Activated naive CD4-positive, alpha-beta T cell treated with anti-CD3 and anti-CD28 coated beads, Interleukin-2, amount 50 U/mL, for 24 hours (primary cell): ENCODE data around the gene CDH2.

Experiments
- H3K27ac Mint-ChIP-seq: one replicate; pipeline ENCODE4 v1.8.0; 2021; ENCODE audit warnings: mild to moderate bottlenecking, mixed read lengths
- H3K27me3 Mint-ChIP-seq: one replicate; pipeline ENCODE4 v1.8.0; 2021; ENCODE audit warnings: mixed read lengths
- H3K36me3 Mint-ChIP-seq: one replicate; pipeline ENCODE4 v1.8.0; 2021; ENCODE audit warnings: mixed read lengths
- H3K4me1 Mint-ChIP-seq: one replicate; pipeline ENCODE4 v1.8.0; 2021; ENCODE audit warnings: mixed read lengths
- H3K4me3 Mint-ChIP-seq: one replicate; pipeline ENCODE4 v1.8.0; 2021; ENCODE audit warnings: mild to moderate bottlenecking, mixed read lengths
- H3K9me3 Mint-ChIP-seq: one replicate; pipeline ENCODE4 v1.8.0; 2021; ENCODE audit warnings: mixed read lengths

CDH2 gene

GRCh38 chr18:28086670-28087552 lies 90.0 kb downstream of the CDH2 start:
- Mint-ChIP-seq H3K36me3 (no peaks in the 10 kb centered on the region), H3K4me1 (no peaks in the 10 kb centered on the region), H3K4me3 (no peak overlapping the region), H3K27me3 (no peaks in the 10 kb centered on the region), H3K27ac (no peak overlapping the region), H3K9me3 (peaks cover 15% of the 10 kb centered on the region)

DNA sequence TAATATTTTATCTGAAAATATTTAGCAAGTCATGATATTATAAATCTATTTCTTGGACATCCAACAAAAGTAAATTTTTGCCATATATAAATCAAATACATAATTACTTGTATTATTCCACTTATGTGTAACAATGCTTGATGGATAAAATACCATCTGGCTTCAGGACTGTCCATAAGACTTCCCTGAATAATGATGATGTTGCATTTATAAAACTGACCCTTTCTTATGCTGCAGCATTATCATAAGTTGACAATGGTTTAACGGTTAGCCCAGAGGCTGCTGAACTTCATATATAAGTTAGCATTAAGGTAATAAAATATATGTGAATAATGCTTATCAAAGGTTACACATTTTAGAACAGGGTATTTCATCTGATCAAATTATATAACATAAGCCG lies 95.4 kb downstream of the CDH2 start:
- H3K27ac Mint-ChIP-seq: no peak overlapping the region
- H3K4me1 Mint-ChIP-seq: no peaks in the 10 kb centered on the region
- H3K36me3 Mint-ChIP-seq: no peaks in the 10 kb centered on the region

DNA sequence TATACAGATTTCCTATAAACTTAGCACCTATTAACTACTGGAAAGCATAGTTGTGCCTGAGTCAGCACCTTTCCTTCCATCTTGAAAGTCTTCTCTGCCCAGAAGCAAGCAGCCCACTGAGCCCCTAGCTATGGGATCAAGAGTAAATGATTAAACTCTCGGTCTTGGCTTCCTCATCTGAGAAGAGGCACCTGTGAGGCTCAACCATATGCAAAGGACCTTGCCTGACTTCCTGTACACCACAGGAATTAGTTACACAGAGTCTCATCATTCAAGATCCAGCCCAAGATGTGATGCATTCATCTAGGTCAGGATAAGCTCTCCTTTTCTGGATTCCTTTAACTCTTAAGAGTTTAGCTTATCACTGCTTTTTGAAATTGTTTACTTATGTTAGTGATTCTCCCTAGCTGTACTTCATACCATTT lies 96.0 kb downstream of the CDH2 start:
- peaks cover 10% of the 10 kb centered on the region for H3K9me3 Mint-ChIP-seq

More for the DNA sequence above, 95.4 kb downstream of the CDH2 start:
- Mint-ChIP-seq H3K9me3 (peaks cover 10% of the 10 kb centered on the region), H3K27me3 (no peaks in the 10 kb centered on the region), H3K4me3 (no peak overlapping the region)

GRCh38 chr18:28079883-28080282 lies 97.0 kb downstream of the CDH2 start:
- H3K4me1 Mint-ChIP-seq: no peaks in the 10 kb centered on the region
- H3K27ac Mint-ChIP-seq: no peak overlapping the region
- H3K9me3 Mint-ChIP-seq: peaks cover 2% of the 10 kb centered on the region
- no peaks in the 10 kb centered on the region for H3K27me3 Mint-ChIP-seq
- no peaks in the 10 kb centered on the region for H3K36me3 Mint-ChIP-seq
- no peak overlapping the region for H3K4me3 Mint-ChIP-seq

More for the DNA sequence above, 96.0 kb downstream of the CDH2 start:
- Mint-ChIP-seq H3K4me3 (no peak overlapping the region), H3K27me3 (no peaks in the 10 kb centered on the region), H3K36me3 (no peaks in the 10 kb centered on the region), H3K4me1 (no peaks in the 10 kb centered on the region), H3K27ac (no peak overlapping the region)

DNA sequence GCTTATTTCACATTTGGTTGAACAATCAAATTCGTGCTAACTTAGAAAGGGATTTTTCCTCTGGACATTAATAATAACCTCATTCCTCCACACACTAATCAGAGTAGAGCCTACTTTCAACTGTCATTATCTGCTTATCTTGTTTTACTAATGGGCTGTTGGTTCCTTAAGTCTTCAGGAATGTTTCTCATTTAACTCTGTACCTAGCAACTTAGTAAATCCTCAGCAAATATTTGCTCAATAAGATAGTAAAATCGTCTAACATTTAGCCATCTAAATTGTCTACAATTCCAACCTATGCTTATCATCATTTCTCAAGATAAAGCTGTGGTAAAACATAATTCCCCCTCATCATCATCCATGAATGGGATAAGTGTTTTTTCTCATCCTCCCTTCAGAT lies 98.1 kb downstream of the CDH2 start:
- no peaks in the 10 kb centered on the region for H3K36me3 Mint-ChIP-seq
- H3K4me1 Mint-ChIP-seq: no peaks in the 10 kb centered on the region
- H3K27ac Mint-ChIP-seq: no peak overlapping the region
- no peaks in the 10 kb centered on the region for H3K27me3 Mint-ChIP-seq
- H3K9me3 Mint-ChIP-seq: no peaks in the 10 kb centered on the region
- no peak overlapping the region for H3K4me3 Mint-ChIP-seq

- H3K36me3 Mint-ChIP-seq: no peaks in the 10 kb centered on the region
- no peaks in the 10 kb centered on the region for H3K27me3 Mint-ChIP-seq
- H3K9me3 Mint-ChIP-seq: no peaks in the 10 kb centered on the region
- no peak overlapping the region for H3K27ac Mint-ChIP-seq
- H3K4me1 Mint-ChIP-seq: no peaks in the 10 kb centered on the region
- H3K4me3 Mint-ChIP-seq: no peak overlapping the region
Measured at GRCh38 chr18:28078298-28078697, 98.6 kb downstream of the CDH2 start.

GRCh38 chr18:28075501-28075900 lies 101.4 kb downstream of the CDH2 start:
- Mint-ChIP-seq H3K9me3 (no peaks in the 10 kb centered on the region), H3K27me3 (no peaks in the 10 kb centered on the region), H3K4me3 (no peak overlapping the region), H3K27ac (no peak overlapping the region), H3K4me1 (no peaks in the 10 kb centered on the region), H3K36me3 (no peaks in the 10 kb centered on the region)

DNA sequence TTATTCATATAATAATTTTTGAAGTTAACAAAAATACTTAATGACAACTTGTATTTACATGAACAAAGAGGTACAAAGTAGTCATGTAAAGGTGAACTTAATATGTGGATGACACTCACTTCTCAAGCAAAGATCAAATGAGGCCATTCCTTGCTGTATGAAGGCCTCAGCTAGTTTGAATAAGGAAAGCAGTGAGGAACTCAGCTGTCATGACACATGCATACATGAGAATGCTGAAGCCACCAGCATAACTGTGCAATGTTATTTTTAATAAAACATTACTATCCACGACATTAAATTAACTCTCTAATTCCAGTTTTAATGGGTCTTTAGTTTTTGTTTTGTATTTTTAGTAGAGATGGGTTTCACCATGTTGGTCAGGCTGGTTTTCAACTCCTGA lies 102.9 kb downstream of the CDH2 start:
- no peak overlapping the region for H3K4me3 Mint-ChIP-seq
- H3K4me1 Mint-ChIP-seq: no peaks in the 10 kb centered on the region
- no peaks in the 10 kb centered on the region for H3K9me3 Mint-ChIP-seq
- H3K27me3 Mint-ChIP-seq: no peaks in the 10 kb centered on the region
- no peaks in the 10 kb centered on the region for H3K36me3 Mint-ChIP-seq
- H3K27ac Mint-ChIP-seq: no peak overlapping the region

GRCh38 chr18:28073658-28074057 lies 103.3 kb downstream of the CDH2 start:
- H3K36me3 Mint-ChIP-seq: no peaks in the 10 kb centered on the region
- no peak overlapping the region for H3K4me3 Mint-ChIP-seq

DNA sequence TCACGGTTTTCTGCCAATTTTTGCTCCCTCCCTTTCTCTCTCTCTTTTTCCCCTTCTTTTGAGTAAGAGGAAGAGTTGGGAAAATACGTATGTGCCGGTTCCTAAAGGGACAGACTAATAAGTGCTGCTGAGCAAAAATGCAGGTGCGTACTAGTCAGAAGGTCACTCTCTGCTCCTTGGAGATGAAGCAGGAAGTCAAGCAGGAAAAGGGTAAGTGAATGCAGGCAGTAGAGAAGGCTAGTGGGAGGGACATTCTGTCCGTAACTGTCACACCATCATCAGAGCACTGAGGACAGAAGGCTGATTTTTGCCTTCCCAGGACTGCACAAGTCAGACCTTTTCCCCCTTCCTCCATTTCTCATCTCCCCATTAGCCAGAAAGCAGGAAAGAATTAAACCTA lies 105.7 kb downstream of the CDH2 start:
- Mint-ChIP-seq H3K36me3 (no peaks in the 10 kb centered on the region), H3K27me3 (no peaks in the 10 kb centered on the region), H3K9me3 (peaks cover 11% of the 10 kb centered on the region), H3K4me1 (no peaks in the 10 kb centered on the region), H3K27ac (no peak overlapping the region), H3K4me3 (no peak overlapping the region)

More at GRCh38 chr18:28073658-28074057, 103.3 kb downstream of the CDH2 start:
- Mint-ChIP-seq H3K4me1 (no peaks in the 10 kb centered on the region), H3K27ac (no peak overlapping the region), H3K9me3 (no peaks in the 10 kb centered on the region), H3K27me3 (no peaks in the 10 kb centered on the region)

DNA sequence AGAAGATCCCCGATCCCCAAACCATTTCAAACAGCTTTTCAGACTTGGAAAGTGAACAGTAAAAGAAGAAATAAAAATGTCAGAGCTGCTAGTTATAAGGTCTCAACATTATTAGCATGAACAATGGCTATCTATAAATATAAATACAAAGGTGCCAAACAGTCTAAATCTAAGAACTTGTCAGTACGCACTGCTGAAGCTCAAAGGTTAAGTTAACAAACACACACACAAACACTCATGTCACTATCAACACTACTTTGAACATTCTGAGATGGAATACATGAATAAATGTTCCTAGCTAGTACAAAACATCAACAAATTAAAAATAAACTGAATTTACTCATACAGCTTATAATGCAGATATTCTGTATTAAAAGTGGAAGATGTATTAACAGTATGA lies 108.7 kb downstream of the CDH2 start:
- no peaks in the 10 kb centered on the region for H3K4me1 Mint-ChIP-seq
- no peaks in the 10 kb centered on the region for H3K27me3 Mint-ChIP-seq
- H3K9me3 Mint-ChIP-seq: peaks cover 15% of the 10 kb centered on the region

DNA sequence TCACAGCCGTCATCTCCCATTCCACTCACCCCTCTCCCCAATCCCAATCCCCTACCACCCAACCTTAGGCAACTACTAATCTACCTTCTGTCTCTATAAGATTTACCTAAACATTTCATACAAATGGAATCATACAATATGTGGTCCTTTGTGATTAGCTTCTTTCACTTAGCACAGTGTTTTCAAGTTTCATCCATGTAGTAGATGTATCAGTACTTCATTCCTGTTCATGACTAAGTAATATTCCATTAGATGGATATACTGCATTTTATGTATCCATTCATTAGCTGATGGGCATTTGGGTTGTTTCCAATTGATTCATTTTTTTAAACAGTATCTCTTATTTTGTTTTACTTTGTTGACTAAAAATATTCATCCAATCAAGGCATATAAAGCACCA lies 109.6 kb downstream of the CDH2 start:
- Mint-ChIP-seq H3K27me3 (no peaks in the 10 kb centered on the region), H3K9me3 (peaks cover 15% of the 10 kb centered on the region), H3K4me1 (no peaks in the 10 kb centered on the region), H3K36me3 (no peaks in the 10 kb centered on the region), H3K27ac (no peak overlapping the region), H3K4me3 (no peak overlapping the region)

More for the DNA sequence above, 108.7 kb downstream of the CDH2 start:
- H3K4me3 Mint-ChIP-seq: no peak overlapping the region
- no peak overlapping the region for H3K27ac Mint-ChIP-seq
- H3K36me3 Mint-ChIP-seq: no peaks in the 10 kb centered on the region

DNA sequence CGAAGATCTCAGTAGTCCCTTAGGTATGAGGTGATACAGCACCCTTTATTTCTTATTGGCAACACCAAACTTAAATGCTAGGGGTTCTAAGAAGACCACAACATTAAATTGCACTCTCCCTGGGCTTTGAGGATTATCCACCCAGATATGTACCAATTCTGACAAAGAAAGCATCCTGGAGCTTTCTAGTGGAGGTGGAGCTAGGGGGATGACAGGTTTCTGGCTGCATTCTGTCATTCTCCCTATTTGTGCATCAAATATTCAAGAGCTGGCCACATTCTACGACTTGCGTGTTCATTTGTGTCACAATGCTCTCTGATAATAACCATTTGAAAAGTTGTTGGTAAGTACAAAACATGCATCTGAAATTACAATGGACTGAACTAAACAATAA lies 111.1 kb downstream of the CDH2 start:
- no peaks in the 10 kb centered on the region for H3K4me1 Mint-ChIP-seq

DNA sequence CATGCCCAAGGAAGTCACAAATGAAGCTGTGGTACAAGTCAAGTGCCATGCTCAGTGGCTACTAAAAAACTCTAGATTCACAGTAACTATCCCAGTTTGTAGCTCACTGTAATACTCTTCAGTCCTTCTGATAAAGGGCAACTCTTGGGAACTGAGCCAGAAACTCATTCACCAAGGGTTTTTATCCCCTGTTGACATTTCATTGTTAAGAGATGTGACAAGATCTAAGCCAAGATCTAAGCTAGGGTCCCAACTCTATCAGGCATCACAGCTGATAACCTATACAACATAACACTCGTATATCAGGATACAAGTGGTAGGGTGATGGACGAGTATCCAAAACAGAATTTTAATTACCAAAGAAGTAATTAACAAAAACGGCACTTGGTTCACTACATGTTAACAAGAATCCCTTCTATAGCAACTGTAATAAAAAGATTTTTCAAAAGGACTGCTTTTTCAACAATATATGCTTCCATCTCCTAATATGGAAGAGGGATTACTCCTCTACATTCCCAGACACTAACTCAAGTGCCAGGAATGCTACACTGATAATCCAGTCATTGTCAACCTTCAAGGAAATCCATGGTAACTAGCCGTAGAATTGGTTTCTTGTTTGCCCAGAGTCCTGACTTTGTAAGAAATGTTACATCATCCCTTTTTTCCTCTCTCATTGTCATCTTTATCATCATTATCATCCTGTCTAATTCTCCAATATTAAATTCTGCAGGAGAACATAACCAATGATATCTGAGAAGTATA lies 111.7 kb downstream of the CDH2 start:
- peaks cover 24% of the 10 kb centered on the region for H3K9me3 Mint-ChIP-seq
- H3K4me3 Mint-ChIP-seq: no peak overlapping the region
- H3K27me3 Mint-ChIP-seq: no peaks in the 10 kb centered on the region

More for the DNA sequence above, 111.1 kb downstream of the CDH2 start:
- no peaks in the 10 kb centered on the region for H3K27me3 Mint-ChIP-seq
- H3K9me3 Mint-ChIP-seq: peaks cover 21% of the 10 kb centered on the region
- H3K27ac Mint-ChIP-seq: no peak overlapping the region
- no peak overlapping the region for H3K4me3 Mint-ChIP-seq
- no peaks in the 10 kb centered on the region for H3K36me3 Mint-ChIP-seq

GRCh38 chr18:28063926-28064325 lies 113.0 kb downstream of the CDH2 start:
- H3K36me3 Mint-ChIP-seq: no peaks in the 10 kb centered on the region
- H3K9me3 Mint-ChIP-seq: peaks cover 24% of the 10 kb centered on the region
- no peaks in the 10 kb centered on the region for H3K27me3 Mint-ChIP-seq
- no peak overlapping the region for H3K27ac Mint-ChIP-seq
- H3K4me1 Mint-ChIP-seq: no peaks in the 10 kb centered on the region
- H3K4me3 Mint-ChIP-seq: no peak overlapping the region

More for the DNA sequence above, 111.7 kb downstream of the CDH2 start:
- Mint-ChIP-seq H3K36me3 (no peaks in the 10 kb centered on the region), H3K4me1 (no peaks in the 10 kb centered on the region), H3K27ac (no peak overlapping the region)

DNA sequence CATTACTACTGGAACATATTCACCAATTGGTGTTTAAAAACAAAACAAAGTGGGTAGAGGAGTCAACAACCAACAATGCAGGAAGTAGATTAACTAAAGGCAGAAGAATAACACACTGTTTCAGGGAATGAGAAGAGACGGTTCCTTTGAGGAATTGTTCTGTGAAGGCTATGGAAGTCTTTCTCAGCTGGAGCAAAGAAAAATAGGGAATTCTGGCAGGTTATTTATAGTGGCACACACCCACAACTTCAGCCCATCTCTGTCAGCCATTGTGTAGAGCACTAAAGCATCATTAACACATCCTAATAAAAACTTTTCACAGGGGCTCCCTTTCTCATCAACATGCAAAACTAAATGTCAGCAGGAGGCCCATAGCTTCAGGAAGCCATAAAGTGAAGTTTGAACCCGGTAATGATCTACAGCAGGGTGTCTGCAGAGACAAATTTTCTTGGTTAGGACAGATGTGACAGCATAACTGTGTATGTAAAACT lies 113.6 kb downstream of the CDH2 start:
- peaks cover 24% of the 10 kb centered on the region for H3K9me3 Mint-ChIP-seq
- H3K4me3 Mint-ChIP-seq: no peak overlapping the region
- no peaks in the 10 kb centered on the region for H3K27me3 Mint-ChIP-seq
- H3K27ac Mint-ChIP-seq: no peak overlapping the region
- H3K36me3 Mint-ChIP-seq: no peaks in the 10 kb centered on the region
- no peaks in the 10 kb centered on the region for H3K4me1 Mint-ChIP-seq
